K562 (cell line): ENCODE data around the gene SAP30BP. TPM values are rescaled to one million over a fixed set of nuclear protein-coding genes. Genes with fewer than 3 reads are reported as not detected.
A peak's percentile ranks its signal among the peaks of the same experiment; 100 is the strongest.

ENCODE experiments used
- CBX5 ChIP-seq: IDR thresholded peaks from 2 replicates; pipeline ENCODE4 v1.6.1; 2014; ENCODE audit warnings: low read depth, borderline replicate concordance
- CCAR2 ChIP-seq: fragments of 200-400 bp; formaldehyde crosslinking; IDR thresholded peaks from 2 replicates; pipeline ENCODE4 v1.6.1; 2017; ENCODE audit warnings: mild to moderate bottlenecking, low read depth, low read length
- CGGBP1 ChIP-seq: fragments of 250-450 bp; sonication (Bioruptor Pico); IDR thresholded peaks from 2 replicates; pipeline ENCODE4 v1.9.0; 2021; ENCODE audit warnings: mild to moderate bottlenecking
- CUX1 ChIP-seq: fragments of 200-800 bp; sonication (Bioruptor generic); IDR thresholded peaks from 2 replicates; pipeline ENCODE4 v1.6.1; 2016; ENCODE audit warnings: missing genetic modification characterization, missing compliant biosample characterization
- EGR1 ChIP-seq: fragments of 450-650 bp; conservative IDR thresholded peaks from 2 replicates; pipeline ENCODE4 v1.6.1; 2017; ENCODE audit warnings: mild to moderate bottlenecking
- FUS ChIP-seq: fragments of 200-400 bp; formaldehyde crosslinking; optimal IDR thresholded peaks from 2 replicates; pipeline ENCODE3; 2017; ENCODE audit warnings: low read depth, low read length
- HCFC1 ChIP-seq: IDR thresholded peaks from 2 replicates; pipeline ENCODE4 v1.6.1; 2012; ENCODE audit warnings: low read depth, low read length, improper control_type of control experiment
- HIVEP1 ChIP-seq: fragments of 250-450 bp; sonication (Bioruptor Pico); IDR thresholded peaks from 2 replicates; pipeline ENCODE4 v1.4.0; 2020; ENCODE audit warnings: mild to moderate bottlenecking
- HNRNPL ChIP-seq: fragments of 200-400 bp; formaldehyde crosslinking; IDR thresholded peaks from 2 replicates; pipeline ENCODE4 v1.6.1; 2017; ENCODE audit warnings: low read depth, mild to moderate bottlenecking, low read length
- KLF13 ChIP-seq: fragments of 450-650 bp; IDR thresholded peaks from 2 replicates; pipeline ENCODE4 v1.6.1; 2016; ENCODE audit warnings: missing genetic modification characterization, low read depth, mild to moderate bottlenecking, missing compliant biosample characterization, moderate library complexity, borderline replicate concordance
- LARP7 ChIP-seq: fragments of 450-650 bp; IDR thresholded peaks from 2 replicates; pipeline ENCODE4 v1.6.1; 2016
- MBD1 ChIP-seq: fragments of 250-450 bp; sonication (Bioruptor Pico); IDR thresholded peaks from 2 replicates; pipeline ENCODE4 v1.8.0; 2022; ENCODE audit warnings: inconsistent platforms
- NONO ChIP-seq, 2 experiments: fragments of 200-400 bp in 1 of 2; fragments of 450-650 bp in 1 of 2; formaldehyde crosslinking in 1 of 2; IDR thresholded peaks; 2 replicates each; pipeline ENCODE4 v1.6.1; 2017; ENCODE audit warnings: low read depth in 2 of 2, mild to moderate bottlenecking in 2 of 2, moderate library complexity in 2 of 2, low read length in 1 of 2
- NUFIP1 ChIP-seq: fragments of 450-650 bp; IDR thresholded peaks from 2 replicates; pipeline ENCODE4 v1.6.1; 2018; ENCODE audit not compliant: partially characterized antibody
- RB1 ChIP-seq: fragments of 450-650 bp; IDR thresholded peaks from 2 replicates; pipeline ENCODE4 v1.6.1; 2017; ENCODE audit warnings: low read depth, mild to moderate bottlenecking
- SMAD1 ChIP-seq: fragments of 150-350 bp; IDR thresholded peaks from 2 replicates; pipeline ENCODE4 v1.6.1; 2014; ENCODE audit warnings: low read length, low read depth; ENCODE audit not compliant: partially characterized antibody
- SUPT5H ChIP-seq: fragments of 450-650 bp; IDR thresholded peaks from 2 replicates; pipeline ENCODE4 v1.6.1; 2016
- ZFP36 ChIP-seq: fragments of 150-350 bp; IDR thresholded peaks from 2 replicates; pipeline ENCODE4 v1.6.1; 2018; ENCODE audit warnings: low read length, low read depth; ENCODE audit not compliant: partially characterized antibody
- ZKSCAN1 ChIP-seq: fragments of 150-350 bp; IDR thresholded peaks from 2 replicates; pipeline ENCODE4 v1.6.1; 2016; ENCODE audit warnings: low read depth, low read length
- ZNF384 ChIP-seq: IDR thresholded peaks from 2 replicates; pipeline ENCODE4 v1.6.1; 2012; ENCODE audit warnings: low read depth, low read length, improper control_type of control experiment
- ZNF431 ChIP-seq: sonication (generic); formaldehyde crosslinking; IDR thresholded peaks from 2 replicates; pipeline ENCODE4 v1.8.0; 2022; ENCODE audit warnings: mild to moderate bottlenecking, missing genetic modification reagents
- polyA plus RNA-seq, 8 experiments: library from polyadenylated mRNA; depleted of rRNA in 4 of 8; stranded (reverse) in 5 of 8; unstranded in 3 of 8; fragments of >200 nt; fragmentation: Nextera tagmentation in 2 of 8; fragmentation: Illumina TruSeq in 1 of 8; extraction: Ambion mirVana in 2 of 8; extraction: Trizol in 1 of 8; gene quantifications; 2 replicates each; pipeline versions ENCODE4 v1.2.1 to v1.2.3, GENCODE V29; 2011 to 2014; ENCODE audit warnings: inconsistent platforms in 1 of 8, missing spikeins in 1 of 8
- total RNA-seq, 7 experiments: library from RNA; depleted of rRNA in 6 of 7; stranded (reverse); fragments of >200 nt in 6 of 7; fragmentation: Illumina TruSeq in 2 of 7; extraction: Trizol in 2 of 7; gene quantifications; 2 replicates each; pipeline versions ENCODE4 v1.2.1 to v1.2.3, GENCODE V29; 2011 to 2021; ENCODE audit warnings: low replicate concordance in 1 of 7

Gene SAP30BP
- total and polyA plus RNA-seq, 9 of the 15 experiments (the other 6 are each of a cell fraction or from before 2014, with no cell fraction given), result 45.3 to 154 (median 71.7) TPM

- peak in 1 of 2 experiments; percentile 93; a peak in 2 of 4 replicates for TF ChIP-seq NONO (IDR thresholded peaks at IDR 0.05; ENCODE audit: low read depth in 2 of 2, low read length in 1 of 2)
- peak; percentile 80; the same call in 1 of the 2 replicates for TF ChIP-seq HNRNPL
- peak; percentile 40; the same call in 1 of the 2 replicates for TF ChIP-seq SUPT5H
- TF ChIP-seq ZFP36, result no peak
- no peak for TF ChIP-seq NUFIP1
- no peak for TF ChIP-seq CUX1 (CRISPR knock-in tag)
- 0 out of 2 replicates have a peak, but pooled peaks have one; percentile 30 for TF ChIP-seq EGR1
- peak; percentile 97 for TF ChIP-seq RB1
- TF ChIP-seq ZNF431 (CRISPR knock-in tag), result peak; percentile 68
- TF ChIP-seq LARP7, result no peak
- 0 out of 2 replicates have a peak, but pooled peaks have one; percentile 37 for TF ChIP-seq ZKSCAN1
- TF ChIP-seq FUS, result no peak
- TF ChIP-seq SMAD1, result no peak
- no peak; the same call in 1 of the 2 replicates for TF ChIP-seq KLF13
- no peak for TF ChIP-seq HIVEP1 (CRISPR knock-in tag)
- peak; percentile 30; the same call in 1 of the 2 replicates for TF ChIP-seq HCFC1
- TF ChIP-seq CGGBP1 (CRISPR knock-in tag), result no peak
- TF ChIP-seq CBX5, result no peak
- no peak; the same call in 1 of the 2 replicates for TF ChIP-seq ZNF384
- TF ChIP-seq CCAR2, result no peak
- no peak for TF ChIP-seq MBD1 (CRISPR knock-in tag)
Observed at GRCh38 chr17:75753514-75754377, 86.6 kb downstream of the SAP30BP start (continued).
